Activated T-cell treated with anti-CD3 and anti-CD28 coated beads for 24 hours (primary cell): Measurements from ENCODE around the gene ZDHHC11.
"Not testable (repeated sequence)": the region's sequence is repeated elsewhere in the genome, so short reads cannot be mapped to it uniquely, and the experiment has no call there.

Experiments used
- DNase-seq: peaks from one replicate; pipeline ENCODE4 v3.0.0-alpha.2; 2020; ENCODE audit warnings: low read depth

ZDHHC11 gene

DNA sequence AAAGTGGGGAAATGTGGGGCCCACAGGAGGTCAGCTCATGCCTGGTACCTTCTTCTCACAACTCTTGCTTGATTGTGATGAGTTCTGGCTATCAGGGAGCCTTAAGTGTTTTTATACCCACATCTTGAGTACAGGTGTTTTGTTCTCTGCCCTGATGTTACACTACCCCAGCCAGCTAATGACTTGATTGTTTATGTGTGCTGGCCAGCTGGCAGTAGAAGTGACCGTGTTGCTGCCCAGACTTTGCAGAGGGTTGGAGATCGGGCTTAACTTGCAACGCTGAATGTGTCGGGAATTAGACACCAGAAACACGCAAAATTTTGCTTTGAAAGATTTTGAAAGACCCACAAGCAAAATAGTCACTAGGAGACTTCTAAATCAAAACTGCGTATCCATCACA, 49.3 kb downstream of the ZDHHC11 start:
- DNase-seq = no peak

DNA sequence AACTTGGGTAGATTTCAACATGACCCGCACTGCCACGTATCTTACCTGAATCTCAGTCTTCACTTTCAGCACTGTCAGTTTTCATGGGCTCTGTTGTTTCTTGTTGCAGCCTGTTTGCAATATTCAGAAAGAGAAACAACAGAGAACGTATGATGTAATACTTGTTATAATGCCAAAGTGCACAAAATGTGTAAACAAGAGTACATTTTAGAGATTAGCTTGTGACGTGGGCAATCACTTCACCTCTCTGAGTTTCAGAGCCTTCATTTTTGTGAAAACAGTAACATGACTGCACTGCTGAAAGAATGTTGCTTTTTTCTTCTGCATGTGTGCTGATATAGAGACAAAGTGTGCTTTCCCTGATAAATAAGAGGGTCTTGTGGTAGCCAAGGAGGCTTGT, 49.7 kb downstream of the ZDHHC11 start:
- not testable (repeated sequence) for DNase-seq

DNA sequence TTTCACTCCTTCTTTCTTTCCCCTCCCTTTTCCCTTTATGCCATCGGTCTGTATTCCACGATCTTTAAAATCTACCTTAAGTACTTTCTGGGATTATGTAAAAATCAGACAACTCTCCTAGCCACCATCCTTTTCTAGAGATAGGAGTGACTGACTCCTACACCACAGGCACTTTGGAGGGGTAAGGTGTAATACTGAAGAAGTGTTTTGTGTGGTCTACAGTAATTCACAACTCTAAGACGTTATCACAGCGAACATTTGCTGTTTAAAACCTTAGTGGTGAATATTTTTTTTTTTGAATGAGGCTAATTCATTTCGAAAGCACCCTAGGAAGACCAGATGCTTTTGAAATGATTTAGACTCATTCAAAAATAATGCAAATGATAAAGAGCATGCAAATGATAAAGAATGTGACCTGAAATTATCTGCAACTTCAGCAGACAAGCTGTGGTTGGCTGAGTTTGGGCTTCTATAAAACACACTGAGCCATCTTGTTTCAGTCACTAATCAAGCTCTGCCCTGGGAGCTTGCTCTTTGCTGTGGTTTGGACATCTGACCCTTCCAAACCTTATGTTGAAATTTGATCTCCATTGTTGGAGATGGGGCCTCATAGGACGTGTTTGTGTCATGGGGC, 52.2 kb downstream of the ZDHHC11 start:
- not testable (repeated sequence) for DNase-seq

DNA sequence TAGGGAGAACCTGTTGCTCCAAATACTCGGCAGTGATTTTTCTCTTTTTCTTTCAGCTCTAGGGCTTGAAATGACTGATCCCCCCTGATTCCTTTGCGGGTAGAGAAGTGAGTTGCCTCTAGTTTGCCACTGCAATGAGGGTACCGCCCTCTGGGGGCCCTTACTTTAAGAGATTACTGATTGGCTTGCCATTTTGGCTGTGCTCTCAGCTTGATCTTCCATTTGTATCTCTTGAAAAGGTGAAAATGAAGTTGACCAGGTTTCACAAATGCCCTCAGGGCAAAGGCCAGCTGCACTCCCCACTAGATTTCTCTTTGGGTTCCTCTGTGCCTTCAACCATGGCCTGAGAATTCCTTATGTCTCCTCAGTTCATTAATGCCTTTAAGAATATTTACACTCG, 52.8 kb downstream of the ZDHHC11 start:
- not testable (repeated sequence) for DNase-seq

DNA sequence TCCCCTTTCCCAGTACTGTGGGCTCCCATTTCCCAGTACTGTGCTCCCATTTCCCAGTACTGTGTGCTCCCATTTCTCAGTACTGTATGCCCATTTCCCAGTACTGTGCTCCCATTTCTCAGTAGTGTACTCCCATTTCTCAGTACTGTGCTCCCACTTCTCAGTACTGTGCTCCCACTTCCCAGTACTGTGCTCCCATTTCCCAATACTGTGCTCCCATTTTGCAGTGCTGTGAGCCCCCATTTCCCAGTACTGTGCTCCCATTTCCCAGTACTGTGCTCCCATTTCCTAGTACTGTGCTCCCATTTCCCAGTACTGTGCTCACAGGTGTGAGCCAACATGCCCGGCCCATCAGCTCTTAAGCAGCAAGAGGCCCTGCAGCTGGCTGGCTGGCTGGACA, 54.9 kb downstream of the ZDHHC11 start:
- DNase-seq = not testable (repeated sequence)

DNA sequence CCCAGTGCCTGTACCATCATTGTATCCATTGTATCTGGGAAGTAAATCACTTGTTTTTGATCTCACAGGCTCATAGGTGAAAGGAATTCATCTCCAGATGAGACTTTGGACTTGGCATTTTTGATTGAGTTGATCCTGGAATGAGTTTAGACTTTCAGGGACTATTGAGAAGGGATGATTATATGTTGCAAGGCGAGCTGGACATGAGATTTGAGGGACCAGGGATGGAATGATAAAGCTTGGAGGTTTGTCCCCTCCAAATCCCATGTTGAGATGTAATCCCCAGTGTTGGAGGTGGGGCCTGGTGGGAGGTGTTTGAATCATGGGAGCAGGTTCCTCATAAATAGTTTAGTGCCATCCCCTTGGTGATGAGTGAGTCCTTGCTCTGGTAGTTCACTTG, 55.8 kb downstream of the ZDHHC11 start:
- DNase-seq = not testable (repeated sequence)

DNA sequence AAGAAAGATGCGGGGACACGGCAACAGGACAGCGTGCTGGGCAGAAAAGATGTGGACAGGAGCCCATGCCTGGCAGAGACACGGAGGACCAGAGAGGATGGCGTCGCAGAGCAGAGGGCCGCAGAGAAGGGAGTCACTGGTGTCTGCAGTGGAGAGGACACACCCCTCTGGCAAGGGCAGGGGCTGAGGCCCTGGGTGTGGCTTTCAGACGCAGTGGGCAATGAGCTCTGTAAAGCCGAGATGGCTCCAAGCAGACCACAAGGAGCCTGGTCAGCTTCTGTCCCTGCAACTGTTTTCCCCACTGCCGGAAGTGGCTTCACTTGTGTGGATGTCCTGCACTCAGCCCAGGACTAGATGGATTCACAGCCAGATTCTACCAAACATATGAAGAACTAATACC, 62.1 kb downstream of the ZDHHC11 start:
- DNase-seq = not testable (repeated sequence)

DNA sequence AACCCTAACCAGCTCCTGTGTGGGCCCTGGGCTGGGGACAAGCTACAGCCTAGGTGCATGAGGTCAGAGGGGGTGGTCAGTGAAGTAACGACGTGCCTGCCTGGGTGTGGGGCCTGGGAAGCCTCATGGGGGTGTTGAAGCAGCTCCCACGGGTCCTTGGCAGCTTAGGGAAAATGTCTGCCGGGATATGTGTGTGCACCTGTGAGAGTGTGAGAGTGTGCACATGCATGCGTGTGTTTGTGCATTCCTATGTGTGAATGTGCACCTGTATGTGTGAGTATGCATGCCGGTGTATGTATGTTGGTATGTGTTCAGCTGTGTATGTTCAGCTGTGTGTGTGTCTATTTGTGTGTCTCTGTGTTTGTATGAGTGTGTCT, 62.9 kb downstream of the ZDHHC11 start:
- DNase-seq = not testable (repeated sequence)

DNA sequence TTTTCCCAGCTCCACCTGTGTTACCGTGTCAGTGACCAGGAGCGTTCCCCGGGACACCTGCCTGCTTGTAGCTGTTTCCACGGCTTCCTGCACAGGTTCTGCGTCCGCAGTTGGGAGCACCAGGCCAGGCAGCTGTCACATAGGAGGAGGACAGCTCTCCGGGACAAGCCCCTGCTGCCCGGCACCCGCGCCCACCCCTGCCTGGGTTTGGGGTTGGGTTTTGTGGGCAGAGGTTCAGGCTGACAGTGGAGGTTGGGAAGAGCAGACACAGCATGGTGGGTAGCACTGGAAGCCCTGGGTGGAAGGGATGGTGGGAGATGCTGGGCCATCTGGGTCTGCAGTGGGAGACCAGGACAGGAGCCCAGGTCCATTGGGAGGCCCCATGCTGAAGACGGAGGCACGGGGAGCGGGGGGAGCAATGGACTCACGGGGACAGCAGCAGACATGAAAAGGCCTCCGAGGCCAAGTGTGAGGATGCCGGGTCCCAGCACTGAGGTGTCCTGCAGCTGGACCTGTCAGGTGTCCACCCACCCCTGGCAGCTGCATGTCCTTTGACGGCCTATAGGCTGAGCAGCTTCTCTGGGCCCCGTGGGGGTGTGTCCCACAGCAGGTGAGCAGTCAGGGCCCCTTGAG, 63.4 kb downstream of the ZDHHC11 start:
- not testable (repeated sequence) for DNase-seq

DNA sequence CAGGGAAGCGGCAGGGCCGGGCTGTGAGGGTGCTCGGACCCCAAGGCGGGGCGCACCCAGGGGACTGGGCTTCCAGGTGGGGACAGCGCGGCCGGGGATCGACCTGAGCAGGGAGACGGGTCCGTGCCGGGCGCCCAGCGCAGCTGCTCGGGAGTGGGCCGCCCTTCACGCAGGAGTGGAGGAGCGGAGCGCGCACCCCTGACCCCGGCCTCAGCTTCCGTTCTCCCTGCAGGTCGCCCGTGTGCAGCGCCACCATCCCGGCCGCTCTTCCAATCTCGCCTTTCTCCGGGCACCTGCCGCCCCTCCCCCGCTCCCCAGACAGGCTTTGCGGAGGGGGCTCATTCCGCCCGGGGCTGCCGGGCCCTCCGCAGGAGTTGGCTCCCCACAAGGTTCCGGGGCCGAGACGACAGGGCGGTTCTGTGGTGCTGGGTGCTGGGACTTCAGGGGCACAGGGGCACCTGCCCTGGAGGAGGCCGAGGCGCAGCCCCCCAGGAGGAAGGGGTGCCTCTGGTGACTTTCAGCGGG, 65.5 kb downstream of the ZDHHC11 start:
- DNase-seq = not testable (repeated sequence)

DNA sequence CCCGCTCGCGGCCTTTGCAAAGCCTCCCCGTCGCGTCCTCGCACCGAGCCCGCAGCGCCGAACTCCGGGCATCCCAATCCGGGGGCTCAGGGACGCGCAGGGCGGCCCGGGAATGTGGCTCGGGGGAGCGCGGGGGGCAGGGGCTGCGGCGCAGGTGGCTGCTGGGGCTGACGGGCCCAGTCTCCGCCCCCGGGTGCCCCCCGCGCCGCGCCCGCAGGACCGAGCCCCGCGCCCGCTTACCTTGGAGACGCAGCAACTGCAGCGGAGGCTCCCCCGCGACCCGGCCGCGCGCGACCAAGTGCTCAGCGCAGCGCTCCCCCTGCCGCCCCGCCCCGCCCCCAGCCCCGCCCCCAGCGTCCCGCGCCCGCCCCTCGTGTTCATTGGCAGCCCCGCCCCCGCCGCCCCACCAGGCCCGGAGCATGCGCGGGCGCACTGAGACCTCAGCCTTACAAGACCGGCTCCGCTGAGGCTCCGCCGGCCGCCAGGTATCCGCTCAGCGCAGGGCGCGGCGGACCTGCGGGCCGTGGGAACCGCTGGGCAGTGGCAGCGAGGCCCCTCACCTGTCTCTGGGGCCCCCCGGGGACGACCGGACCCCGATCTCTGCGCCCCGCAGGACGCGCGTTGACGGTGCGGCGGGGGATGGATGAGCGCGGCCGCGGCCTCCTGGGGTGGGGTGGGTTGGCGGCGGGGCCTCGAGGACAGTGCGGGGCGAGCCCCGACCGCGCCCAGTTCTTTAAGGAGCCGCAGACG, 66.2 kb downstream of the ZDHHC11 start, which contains the start of gene ZDHHC11B:
Gene ZDHHC11B (minus strand): TSS at position 302 of the 750 bp plus-strand sequence. CDS start 17,810 bp downstream, outside the sequence.
- DNase-seq = peak; percentile 89

DNA sequence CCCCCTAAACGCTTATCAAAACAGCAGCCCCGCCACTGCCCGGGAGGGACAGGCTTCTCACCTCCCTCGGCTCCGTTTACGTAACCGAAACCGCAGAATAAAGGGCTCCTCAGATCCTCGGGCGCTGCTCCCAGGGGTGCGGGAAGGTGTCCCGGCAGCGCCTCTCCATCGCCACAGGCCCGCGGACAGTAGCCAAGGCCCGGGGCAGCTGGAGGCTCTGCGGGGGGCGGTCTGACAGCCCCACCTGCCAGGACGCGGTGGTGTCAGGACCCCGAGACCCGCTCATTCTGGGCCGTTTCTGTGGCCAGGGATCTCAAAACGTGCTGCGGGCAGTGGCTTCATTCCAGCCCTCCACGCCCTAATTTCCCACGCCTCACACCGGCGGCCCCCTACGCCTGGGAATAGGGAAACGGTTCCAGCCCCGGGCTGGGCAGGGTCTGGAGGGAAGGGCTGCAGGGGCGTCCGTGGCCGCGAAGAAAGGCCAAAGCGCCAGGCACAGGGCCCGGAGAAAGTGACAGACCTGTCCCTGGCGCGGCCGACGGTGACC, 66.8 kb downstream of the ZDHHC11 start:
- not testable (repeated sequence) for DNase-seq

DNA sequence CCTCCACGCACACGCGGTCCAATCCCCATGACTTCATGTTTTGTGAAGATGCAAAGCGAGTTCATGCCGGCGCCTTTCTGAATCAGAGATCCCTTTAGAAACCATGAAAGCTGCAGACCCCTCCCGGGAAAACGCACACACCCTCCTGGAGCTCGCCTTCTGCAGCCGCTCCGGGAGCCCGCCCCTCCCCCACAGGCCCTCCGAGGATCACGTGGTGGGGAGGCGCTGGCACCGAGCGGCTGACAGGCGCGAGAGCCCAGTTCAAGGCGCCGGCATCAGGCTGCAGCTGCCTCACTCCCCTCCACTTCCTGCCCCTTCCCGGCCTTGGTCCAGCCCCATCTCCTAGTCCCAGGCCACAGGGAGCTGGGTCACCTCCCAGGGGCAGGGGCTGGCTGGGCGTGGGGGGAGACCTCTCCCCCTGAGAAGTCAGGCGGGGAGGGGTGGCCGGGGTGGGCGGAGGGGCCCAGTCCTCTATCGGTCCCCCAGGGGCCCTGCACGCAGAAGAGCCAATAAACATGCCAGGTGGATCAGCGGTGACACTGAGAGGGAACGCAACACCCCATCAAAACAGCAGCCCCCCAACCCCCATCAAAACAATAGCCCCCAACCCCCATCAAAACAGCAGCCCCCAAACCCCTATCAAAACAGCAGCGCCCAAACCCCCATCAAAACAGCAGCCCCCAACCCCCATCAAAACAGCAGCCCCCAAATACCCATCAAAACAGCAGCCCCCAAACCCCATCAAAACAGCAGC, 67.6 kb downstream of the ZDHHC11 start:
- DNase-seq = not testable (repeated sequence)

DNA sequence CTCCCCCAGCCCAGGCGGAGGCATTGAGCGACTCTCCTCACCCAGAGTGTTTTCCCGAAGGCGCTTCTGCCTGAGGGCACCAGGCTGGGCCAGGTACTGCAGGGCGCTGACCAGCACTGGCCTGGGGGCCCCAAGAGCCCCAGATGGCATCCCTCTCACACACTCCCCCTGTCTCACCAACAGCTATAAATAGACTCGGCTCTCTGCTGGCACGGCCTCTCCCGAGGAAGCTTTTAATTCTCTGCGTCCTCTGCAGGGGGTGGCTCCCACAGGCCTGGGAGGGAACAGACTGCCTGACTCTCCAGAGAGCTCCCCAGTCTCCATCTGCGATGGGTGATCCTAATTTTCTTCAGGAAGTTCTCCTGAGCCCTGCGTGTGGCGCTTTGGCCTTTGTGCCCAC, 68.4 kb downstream of the ZDHHC11 start:
- DNase-seq = not testable (repeated sequence)

DNA sequence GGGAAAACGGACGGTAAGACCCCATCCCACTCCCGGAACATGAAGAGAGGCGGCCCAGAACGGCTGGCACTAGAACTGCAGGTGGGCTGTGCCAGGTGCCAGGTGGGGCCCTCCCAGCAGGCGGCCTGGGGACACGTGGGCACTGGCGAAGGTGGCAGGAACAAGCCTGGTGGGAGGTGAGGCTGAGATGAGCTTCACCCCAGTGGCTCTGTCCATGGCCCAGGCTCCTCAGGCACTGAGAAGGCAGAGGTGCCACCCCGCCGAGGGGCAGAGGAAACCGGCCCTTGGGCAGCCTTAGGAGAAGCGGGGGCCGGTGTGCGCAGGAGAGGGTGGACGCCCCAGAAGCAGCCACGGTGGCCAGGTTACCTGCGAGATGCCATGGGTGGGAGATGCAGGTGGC, 70.2 kb downstream of the ZDHHC11 start:
- not testable (repeated sequence) for DNase-seq

DNA sequence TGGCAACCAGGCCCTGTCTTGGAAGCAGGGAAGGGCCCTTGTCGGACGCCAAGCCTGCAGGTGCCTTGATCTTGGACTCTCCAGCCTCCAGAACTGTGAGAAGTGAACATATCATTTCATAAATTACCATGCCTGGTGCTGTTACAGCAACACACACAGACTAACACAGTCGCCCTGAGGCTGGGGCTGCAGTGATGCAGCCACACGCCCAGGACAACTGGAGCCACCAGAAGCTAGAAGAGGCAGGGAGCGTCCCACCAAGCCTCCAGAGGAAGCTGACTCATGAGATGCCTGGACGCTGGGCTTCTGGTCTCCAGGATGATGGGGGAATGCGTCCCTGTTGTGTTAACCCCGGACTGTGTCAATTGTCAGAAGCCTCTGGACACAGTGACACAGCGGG, 71.8 kb downstream of the ZDHHC11 start:
- DNase-seq = not testable (repeated sequence)

DNA sequence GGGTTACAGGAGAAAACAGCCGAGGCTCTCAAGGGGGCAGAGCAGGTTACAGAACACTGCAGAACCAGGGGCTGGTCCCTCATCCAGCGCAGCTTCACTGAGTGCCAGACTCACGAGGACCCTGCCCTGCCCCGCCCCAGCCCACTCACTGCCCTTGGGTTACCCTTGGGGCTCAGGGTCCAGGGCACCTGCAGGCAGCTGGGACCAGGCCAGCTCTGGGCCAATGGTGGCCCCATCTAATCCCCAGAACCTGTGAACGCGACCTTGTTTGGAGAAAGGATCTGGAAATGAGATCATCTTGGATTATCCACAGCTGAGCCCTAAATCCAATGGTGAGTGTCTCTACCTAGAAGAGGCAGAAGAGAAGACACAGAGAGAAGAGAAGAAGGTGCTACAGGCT, 72.4 kb downstream of the ZDHHC11 start:
- not testable (repeated sequence) for DNase-seq

DNA sequence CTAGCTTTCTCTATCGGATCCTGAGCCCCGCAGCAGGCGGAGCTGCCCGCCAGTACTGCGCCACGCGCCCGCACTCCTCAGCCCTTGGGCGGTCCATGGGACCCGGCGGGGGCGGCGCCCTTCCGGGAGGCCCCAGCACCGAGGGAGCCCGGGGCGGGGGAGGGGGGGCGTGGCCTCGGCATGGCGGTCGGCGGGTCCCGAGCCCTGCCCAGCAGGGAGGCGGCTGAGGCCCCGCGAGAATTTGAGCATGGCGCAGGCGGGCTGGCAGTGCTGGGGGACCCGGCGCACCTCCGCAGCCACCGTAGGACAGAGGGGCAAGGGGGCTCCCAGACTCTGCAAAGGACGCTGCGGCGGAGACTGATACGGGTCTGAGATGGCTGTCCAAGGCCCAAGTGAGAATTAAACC, 73.0 kb downstream of the ZDHHC11 start:
- no peak for DNase-seq

DNA sequence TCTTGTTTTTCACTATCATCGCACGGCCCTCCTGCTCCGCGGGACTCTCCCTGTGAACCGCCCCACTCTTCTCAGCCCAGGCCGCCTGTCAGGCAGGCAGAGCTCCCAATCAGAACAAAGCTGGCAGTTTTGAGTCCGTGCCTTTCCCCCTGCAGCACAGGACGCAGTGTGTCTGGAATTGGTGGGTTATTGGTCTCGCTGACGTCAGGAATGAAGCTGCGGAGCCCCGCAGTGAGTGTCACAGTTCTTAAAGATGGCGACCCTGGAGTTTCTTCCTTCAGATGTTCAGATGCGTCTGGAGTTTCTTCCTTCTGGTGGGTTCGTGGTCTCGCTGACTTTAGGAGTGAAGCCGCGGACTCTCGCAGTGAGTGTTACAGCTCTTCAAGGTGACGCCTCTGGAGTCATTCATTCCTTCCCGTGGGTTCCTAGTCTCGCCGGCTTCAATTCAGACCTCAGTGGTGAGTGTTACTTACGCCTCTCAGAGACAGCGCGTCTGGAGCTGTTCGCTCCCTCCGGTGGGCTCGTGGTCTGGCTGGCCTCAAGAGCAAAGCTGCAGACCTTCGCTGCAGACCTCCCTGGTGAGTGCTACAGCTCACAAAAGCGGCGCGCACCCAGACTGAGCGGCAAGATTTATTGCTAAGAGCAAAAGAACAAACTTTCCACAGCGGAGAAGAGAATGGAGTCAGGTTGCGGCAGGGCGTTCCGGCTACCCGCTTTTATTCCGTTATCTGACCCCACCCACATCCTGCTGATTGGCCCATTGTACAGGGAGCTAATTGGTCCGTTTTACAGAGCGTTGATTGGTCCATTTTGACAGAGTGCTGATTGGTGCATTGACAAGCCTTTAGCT, 73.7 kb downstream of the ZDHHC11 start:
- DNase-seq = no peak

DNA sequence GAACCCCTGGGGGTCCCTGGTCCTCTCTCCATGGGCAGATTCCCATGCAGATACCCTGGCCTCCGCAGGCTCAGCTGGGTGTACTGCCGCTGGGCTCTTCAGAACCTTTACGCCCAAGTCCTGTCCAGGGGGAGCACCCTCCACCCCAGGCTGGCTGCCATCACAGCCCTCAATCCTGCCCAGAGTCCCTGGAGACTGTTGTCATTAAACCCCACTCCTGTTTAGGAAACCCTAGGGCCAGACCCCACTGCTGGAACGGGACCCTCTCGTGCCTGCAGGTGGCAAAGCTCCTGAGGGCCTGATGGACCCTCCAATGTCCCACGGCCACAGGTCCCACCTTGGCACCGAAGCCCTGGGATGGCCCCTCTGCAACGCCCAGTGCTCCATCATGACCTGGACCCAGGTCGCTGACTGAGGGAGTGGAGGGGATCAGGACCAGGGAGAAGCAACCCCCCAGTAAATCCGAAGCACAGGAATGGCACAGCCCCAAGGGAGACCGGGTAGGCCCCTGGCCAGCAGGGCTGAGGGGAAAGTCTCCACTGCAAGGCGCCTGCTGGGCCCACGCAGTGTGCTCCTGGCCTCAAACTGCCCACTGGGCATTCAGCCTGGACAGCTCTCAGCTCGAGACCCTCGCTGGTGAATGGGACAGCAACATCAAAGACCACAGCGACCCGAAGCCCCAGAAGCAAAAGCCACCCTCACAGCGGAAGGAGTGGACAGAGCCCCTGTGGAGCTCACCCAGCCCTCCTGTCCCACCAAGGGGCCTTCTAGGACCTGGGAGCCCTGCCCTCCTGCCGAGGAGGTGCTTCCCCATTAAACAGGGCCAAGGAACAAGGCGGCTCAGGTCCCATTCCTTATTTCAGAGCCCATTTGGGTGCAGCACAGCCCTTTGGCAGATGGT, 74.6 kb downstream of the ZDHHC11 start:
- no peak for DNase-seq
